GM12891 (cell line): ENCODE measurements around the gene TMEM9B.

ENCODE experiments used
- PAX5 ChIP-seq: IDR thresholded peaks from 2 replicates; pipeline ENCODE4 v1.6.1; 2011; ENCODE audit warnings: low read length, moderate library complexity, mild to moderate bottlenecking; ENCODE audit not compliant: insufficient read depth, severe bottlenecking
- POLR2A ChIP-seq: IDR thresholded peaks from 2 replicates; pipeline ENCODE4 v1.6.1; 2011; ENCODE audit warnings: low read depth, low read length, control low read depth
- POLR2AphosphoS5 ChIP-seq: IDR thresholded peaks from 2 replicates; pipeline ENCODE4 v1.6.1; 2011; ENCODE audit warnings: low read depth, low read length, control low read depth
- POU2F2 ChIP-seq: IDR thresholded peaks from 2 replicates; pipeline ENCODE4 v1.6.1; 2011; ENCODE audit warnings: low read depth, mild to moderate bottlenecking, control low read depth, low read length, moderate library complexity
- SPI1 ChIP-seq: IDR thresholded peaks from 2 replicates; pipeline ENCODE4 v1.6.1; 2011; ENCODE audit warnings: low read depth, low read length, control low read depth
- TAF1 ChIP-seq: IDR thresholded peaks from 2 replicates; pipeline ENCODE4 v1.6.1; 2011; ENCODE audit warnings: low read depth, low read length, control low read depth

GRCh38 chr11:8963569-8964323 is 496 bp downstream of the TMEM9B start:
- no peak for TF ChIP-seq POLR2A
- TF ChIP-seq POLR2AphosphoS5 = no peak
- no peak for TF ChIP-seq TAF1
- TF ChIP-seq PAX5 = no peak
- TF ChIP-seq SPI1 = no peak
- no peak for TF ChIP-seq POU2F2
